Osteoblast (primary cell): ENCODE measurements around the gene SORBS2. TPM values are rescaled to one million over a fixed set of nuclear protein-coding genes. Genes with fewer than 3 reads are reported as not detected.
A peak's percentile ranks its signal among the peaks of the same experiment; 100 is the strongest.

Source experiments
- DNase-seq: peaks from one replicate; pipeline ENCODE4 v3.0.0; 2011; ENCODE audit warnings: low spot score, mixed read lengths; ENCODE audit not compliant: insufficient read length; ENCODE audit errors: missing footprints
- H2AFZ ChIP-seq: 2 replicates; pipeline ENCODE4 v1.6.0; 2011; ENCODE audit warnings: mild to moderate bottlenecking, low read length
- H3K27ac ChIP-seq: 2 replicates; pipeline ENCODE4 v1.5.1; 2011; ENCODE audit warnings: mild to moderate bottlenecking, low read depth, low read length, moderate library complexity
- H3K27me3 ChIP-seq: 2 replicates; pipeline ENCODE4 v1.6.0; 2012; ENCODE audit warnings: mild to moderate bottlenecking, control low read depth, inconsistent platforms, low read length, moderate library complexity; ENCODE audit not compliant: insufficient read depth
- H3K36me3 ChIP-seq: 2 replicates; pipeline ENCODE4 v1.5.1; 2011; ENCODE audit warnings: mild to moderate bottlenecking, low read length, control low read depth, moderate library complexity; ENCODE audit not compliant: insufficient read depth
- H3K4me1 ChIP-seq: 2 replicates; pipeline ENCODE4 v1.5.1; 2011; ENCODE audit warnings: mild to moderate bottlenecking, low read length, control low read depth, moderate library complexity; ENCODE audit not compliant: insufficient read depth
- H3K4me2 ChIP-seq: 2 replicates; pipeline ENCODE4 v1.6.0; 2011; ENCODE audit warnings: mild to moderate bottlenecking, low read length; ENCODE audit not compliant: insufficient read depth
- H3K4me3 ChIP-seq: fragments of 200-600 bp; sonication (generic); 3 replicates; pipeline ENCODE4 v1.5.1; 2012; ENCODE audit warnings: mild to moderate bottlenecking, low read length, inconsistent platforms; ENCODE audit not compliant: insufficient read depth
- H3K79me2 ChIP-seq: 2 replicates; pipeline ENCODE4 v1.6.0; 2012; ENCODE audit warnings: mild to moderate bottlenecking, low read length, control low read depth, inconsistent platforms; ENCODE audit not compliant: insufficient read depth
- H3K9me3 ChIP-seq: 2 replicates; pipeline ENCODE4 v1.5.1; 2011; ENCODE audit warnings: low read depth, low read length, control low read depth
- H4K20me1 ChIP-seq: 2 replicates; pipeline ENCODE4 v1.6.0; 2012; ENCODE audit warnings: mild to moderate bottlenecking, low read length, control low read depth; ENCODE audit not compliant: insufficient read depth
- CTCF ChIP-seq: IDR thresholded peaks from 2 replicates; pipeline ENCODE4 v1.5.1; 2011; ENCODE audit warnings: mild to moderate bottlenecking, low read depth, low read length, moderate library complexity; ENCODE audit errors: extremely low read depth
- total RNA-seq: library from RNA; depleted of rRNA; stranded (reverse); fragments of >200 nt; gene quantifications from 2 replicates; pipeline ENCODE4 v1.2.3, GENCODE V29; 2012

SORBS2 gene
- total RNA-seq, 1 donor, result 85.0 TPM

DNA sequence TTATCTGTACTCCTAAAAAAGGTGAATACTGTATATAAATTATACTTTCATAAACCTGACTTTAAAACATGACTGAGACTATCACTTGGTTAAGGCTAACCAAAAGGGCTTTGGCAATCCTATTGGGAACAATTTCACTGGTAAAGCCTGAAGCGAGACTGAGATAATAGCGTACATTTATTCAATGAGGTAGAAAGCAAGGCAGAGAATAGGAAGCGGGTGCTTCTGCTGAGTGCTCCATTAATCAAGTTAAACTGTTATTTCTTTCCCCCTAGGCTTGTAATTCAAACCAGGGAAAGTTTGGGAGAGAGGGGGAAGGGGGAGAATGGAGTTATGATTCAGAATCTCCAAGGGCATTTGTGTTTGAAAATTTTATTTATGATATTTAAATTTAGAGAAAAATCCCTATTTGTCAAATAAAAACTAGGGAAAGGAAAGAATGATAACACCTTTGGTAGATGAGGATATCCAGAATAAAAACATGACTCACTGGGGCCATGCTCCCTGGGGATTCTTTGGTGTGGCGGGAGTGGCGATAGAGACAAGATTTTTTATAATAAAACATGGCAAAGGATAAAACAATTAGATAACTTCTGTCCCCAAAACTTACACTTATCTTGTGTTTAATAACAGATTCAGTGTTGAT lies 34.6 kb upstream of the SORBS2 start:
- H3K36me3 ChIP-seq, result no peaks in the 10 kb centered on the region
- H4K20me1 ChIP-seq, result no peaks in the 10 kb centered on the region
- no peak overlapping the region for H2AFZ ChIP-seq
- peak overlapping the region; percentile 66 for H3K27ac ChIP-seq
- no peaks in the 10 kb centered on the region for H3K27me3 ChIP-seq
- H3K4me3 ChIP-seq, result no peak overlapping the region
- H3K4me2 ChIP-seq, result peak overlapping the region; percentile 59
- DNase-seq, result peak; percentile 50
- no peaks in the 10 kb centered on the region for H3K9me3 ChIP-seq
- H3K79me2 ChIP-seq, result no peaks in the 10 kb centered on the region
- TF ChIP-seq CTCF, result no peak
- peaks cover 13% of the 10 kb centered on the region for H3K4me1 ChIP-seq

DNA sequence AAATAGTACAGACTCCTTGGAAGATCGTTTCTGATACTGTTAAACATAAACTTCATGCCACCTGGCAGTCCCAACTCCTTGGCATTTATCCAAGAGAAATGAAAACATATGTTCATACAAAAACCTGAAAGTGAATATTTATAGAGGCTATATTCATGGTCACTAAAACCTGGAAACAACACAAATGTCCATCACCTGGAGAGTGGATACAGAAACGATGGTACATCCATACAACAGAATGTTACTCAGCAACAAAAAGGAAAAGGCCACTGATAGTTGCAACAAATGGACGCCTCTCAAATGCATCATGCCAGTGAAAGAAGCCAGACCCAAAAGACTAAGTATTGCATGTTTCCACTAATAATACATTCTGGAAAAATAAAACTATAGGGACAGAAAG lies 34.0 kb upstream of the SORBS2 start:
- no peak overlapping the region for H3K4me2 ChIP-seq
- no peak for DNase-seq
- H3K4me3 ChIP-seq, result no peak overlapping the region
- H4K20me1 ChIP-seq, result no peaks in the 10 kb centered on the region
- no peaks in the 10 kb centered on the region for H3K79me2 ChIP-seq
- TF ChIP-seq CTCF, result no peak
- H3K9me3 ChIP-seq, result no peaks in the 10 kb centered on the region
- no peak overlapping the region for H3K27ac ChIP-seq
- H3K27me3 ChIP-seq, result no peaks in the 10 kb centered on the region
- no peak overlapping the region for H2AFZ ChIP-seq
- no peaks in the 10 kb centered on the region for H3K36me3 ChIP-seq
- peaks cover 15% of the 10 kb centered on the region for H3K4me1 ChIP-seq

GRCh38 chr4:185841451-185841850 lies 29.5 kb upstream of the SORBS2 start:
- no peak overlapping the region for H3K4me2 ChIP-seq
- no peaks in the 10 kb centered on the region for H3K9me3 ChIP-seq
- no peaks in the 10 kb centered on the region for H3K27me3 ChIP-seq
- no peaks in the 10 kb centered on the region for H3K79me2 ChIP-seq
- no peaks in the 10 kb centered on the region for H4K20me1 ChIP-seq
- peaks cover 29% of the 10 kb centered on the region for H3K4me1 ChIP-seq
- H3K36me3 ChIP-seq, result no peaks in the 10 kb centered on the region
- no peak for TF ChIP-seq CTCF
- no peak overlapping the region for H3K4me3 ChIP-seq
- DNase-seq, result no peak
- H3K27ac ChIP-seq, result no peak overlapping the region
- no peak overlapping the region for H2AFZ ChIP-seq

DNA sequence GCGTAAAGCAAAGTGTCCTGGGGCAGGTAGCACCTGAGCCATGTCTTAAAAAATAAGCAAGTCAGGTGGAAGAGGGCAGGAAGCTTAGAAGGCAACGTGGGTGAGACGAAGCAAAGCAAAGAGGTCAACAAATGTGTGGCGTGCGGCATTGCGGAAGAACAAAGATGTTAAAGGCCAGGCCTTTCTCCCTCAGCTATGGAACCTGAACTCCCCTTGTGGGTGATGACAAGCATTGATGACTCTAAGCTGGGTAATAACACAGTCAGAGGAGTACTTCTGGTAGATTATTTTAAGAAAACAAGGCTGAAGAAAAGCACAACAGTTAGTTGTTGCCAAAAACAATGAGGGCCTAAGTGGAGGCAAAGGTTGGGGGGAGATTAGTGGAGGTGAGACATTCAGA lies 29.0 kb upstream of the SORBS2 start:
- no peak overlapping the region for H3K4me3 ChIP-seq
- H3K4me2 ChIP-seq, result no peak overlapping the region
- H3K27me3 ChIP-seq, result no peaks in the 10 kb centered on the region
- TF ChIP-seq CTCF, result no peak
- no peaks in the 10 kb centered on the region for H4K20me1 ChIP-seq
- H2AFZ ChIP-seq, result no peak overlapping the region
- peak; percentile 14 for DNase-seq
- H3K9me3 ChIP-seq, result no peaks in the 10 kb centered on the region
- H3K79me2 ChIP-seq, result no peaks in the 10 kb centered on the region
- peaks cover 29% of the 10 kb centered on the region for H3K4me1 ChIP-seq
- H3K36me3 ChIP-seq, result no peaks in the 10 kb centered on the region
- H3K27ac ChIP-seq, result peak overlapping the region; percentile 93
